Caki2 (cell line): ENCODE results near the gene DENND1C. TPM values are rescaled to one million over a fixed set of nuclear protein-coding genes. Genes with fewer than 3 reads are reported as not detected.

Experiments
- DNase-seq: peaks from one replicate; pipeline ENCODE4 v3.0.0-alpha.2; 2015; ENCODE audit warnings: low read depth
- in situ Hi-C: cut with HindIII; loops from 2 replicates; pipeline ENCODE4 v1.10.0; 2016; ENCODE audit warnings: low sequenced_read_pairs, low pct_unique_long_range_greater_than_20kb, mixed read lengths
- total RNA-seq: library from RNA; depleted of rRNA; stranded (reverse); fragments of >200 nt; shearing (Covaris generic); gene quantifications from 2 replicates; pipeline ENCODE4 v1.2.3, GENCODE V29; 2014; ENCODE audit warnings: low replicate concordance; rRNA removed

Gene DENND1C
- not detected in 2 replicates for total RNA-seq

DNA sequence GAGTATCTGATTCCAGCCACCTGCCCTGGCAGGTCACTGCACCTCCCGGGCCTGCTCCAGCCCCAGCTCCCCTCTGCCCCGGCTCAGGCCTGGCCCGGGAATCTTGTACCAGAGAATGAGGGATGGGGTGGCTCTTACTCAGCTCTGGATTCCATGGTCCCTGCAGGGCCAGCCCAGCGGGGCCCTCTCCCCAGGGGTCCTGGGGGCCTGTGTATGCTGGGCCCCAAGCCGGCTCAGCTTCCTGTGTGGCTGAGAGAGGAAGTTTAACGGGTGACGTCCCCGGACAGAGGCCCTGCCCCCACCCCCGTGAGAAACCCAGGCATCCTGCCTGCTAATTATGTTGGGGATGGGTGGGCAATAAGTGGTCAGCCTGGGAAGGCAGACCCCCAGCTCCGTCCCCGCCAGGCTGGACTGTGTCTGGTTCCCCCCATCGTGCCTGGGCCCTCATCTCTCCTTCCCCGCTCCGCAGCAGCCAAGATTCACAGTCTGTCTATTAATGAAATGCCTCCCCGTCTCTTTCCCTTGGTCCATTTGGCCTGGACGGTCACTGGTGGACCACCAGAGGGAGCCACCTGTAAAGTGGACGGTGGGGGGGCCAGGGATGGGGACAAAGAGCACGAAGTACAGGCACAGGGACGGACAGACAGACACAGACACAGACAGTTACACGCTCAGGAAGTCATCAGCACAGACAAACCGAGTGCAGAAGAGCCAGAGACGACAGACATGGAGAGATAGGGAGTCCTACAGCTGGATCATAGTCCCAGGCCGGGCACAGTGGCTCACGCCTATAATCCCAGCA is at the start of gene DENND1C:
DENND1C (minus strand) TSS at position 247 of the 802 bp plus-strand sequence; CDS start at position 155, 92 bp downstream.
- in situ Hi-C loops = no loop called here
- no peak for DNase-seq

GRCh38 chr19:6530386-6531162 is 49.0 kb upstream of the DENND1C start, which contains the start of gene TNFSF9:
TSS of gene TNFSF9 (plus strand) at chr19:6531026. CDS start at chr19:6531037, 11 bp downstream.
- peak; percentile 82 for DNase-seq
- in situ Hi-C loops = no loop called here

DNA sequence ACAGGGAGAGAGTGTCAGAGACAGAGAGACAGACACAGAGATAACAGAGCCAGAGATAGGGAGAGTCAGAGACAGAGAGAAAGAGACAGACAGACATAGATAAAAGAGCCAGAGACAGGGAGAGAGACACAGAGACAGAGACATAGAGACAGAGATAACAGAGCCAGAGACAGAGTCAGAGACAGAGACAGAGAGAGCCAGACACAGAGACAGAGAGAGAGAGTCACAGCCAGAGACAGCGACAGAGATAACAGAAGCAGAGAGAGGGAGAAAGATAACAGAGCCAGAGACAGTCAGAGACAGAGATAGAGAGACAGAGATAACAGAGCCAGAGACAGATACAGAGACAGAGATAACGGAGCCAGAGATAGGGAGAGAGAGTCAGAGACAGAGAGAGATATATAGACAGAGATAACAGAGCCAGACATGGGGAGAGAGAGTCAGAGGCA is 48.4 kb upstream of the DENND1C start:
- in situ Hi-C loops = no loop called here
- DNase-seq = no peak

- DNase-seq = no peak
- in situ Hi-C loops = no loop called here
Observed at GRCh38 chr19:6529351-6529750, 47.8 kb upstream of the DENND1C start.

DNA sequence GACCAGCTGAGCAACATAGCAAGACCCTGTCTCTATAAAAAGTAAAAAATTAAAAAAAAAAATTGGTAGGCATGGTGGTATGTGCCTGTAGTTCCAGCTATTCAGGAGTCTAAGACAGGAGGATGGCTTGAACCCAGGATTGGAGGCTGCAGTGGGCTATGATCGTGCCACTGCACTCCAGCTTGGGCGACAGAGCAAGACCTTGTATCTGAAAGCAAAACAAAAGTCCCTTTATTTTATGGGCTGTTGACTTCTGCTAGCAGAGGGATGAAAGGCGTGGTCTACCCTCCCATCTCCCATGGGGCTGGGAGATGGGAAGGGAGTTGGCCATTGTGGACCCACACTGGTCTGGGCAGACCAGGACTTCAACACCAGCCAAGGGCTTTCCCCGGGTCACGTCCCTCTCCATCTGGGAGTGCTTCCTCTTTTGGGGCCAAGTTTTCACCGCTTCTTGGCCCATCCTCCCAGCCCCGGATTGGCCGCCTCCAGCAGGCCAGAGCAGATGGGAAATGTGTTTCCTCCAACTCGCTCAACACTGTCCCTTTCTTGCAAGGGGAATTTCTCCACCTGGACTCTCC is 47.0 kb upstream of the DENND1C start:
- peak; percentile 88 for DNase-seq
- in situ Hi-C loops = no loop called here

GRCh38 chr19:6527893-6528543 is 46.4 kb upstream of the DENND1C start:
- in situ Hi-C loops = no loop called here
- peak; percentile 80 for DNase-seq

DNA sequence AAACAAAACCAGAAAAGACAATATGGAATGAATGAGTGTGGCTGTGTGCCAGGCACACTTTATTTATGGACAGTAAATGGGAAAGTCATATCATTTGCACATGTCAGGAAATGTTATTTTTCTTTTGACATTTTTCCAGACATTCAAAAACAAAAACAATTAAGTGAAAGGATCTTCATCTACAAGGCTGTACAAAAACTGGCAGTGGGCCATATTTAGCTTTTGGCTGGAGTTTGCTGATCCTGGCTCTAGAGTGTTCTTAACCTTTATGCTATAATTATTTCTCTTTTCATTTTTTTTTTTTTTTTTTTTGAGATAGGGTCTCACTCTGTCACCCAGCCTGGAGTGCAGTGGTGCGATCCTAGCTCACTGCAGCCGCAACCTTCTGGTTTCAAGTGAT is 42.7 kb upstream of the DENND1C start:
- DNase-seq = no peak
- in situ Hi-C loops = no loop called here

DNA sequence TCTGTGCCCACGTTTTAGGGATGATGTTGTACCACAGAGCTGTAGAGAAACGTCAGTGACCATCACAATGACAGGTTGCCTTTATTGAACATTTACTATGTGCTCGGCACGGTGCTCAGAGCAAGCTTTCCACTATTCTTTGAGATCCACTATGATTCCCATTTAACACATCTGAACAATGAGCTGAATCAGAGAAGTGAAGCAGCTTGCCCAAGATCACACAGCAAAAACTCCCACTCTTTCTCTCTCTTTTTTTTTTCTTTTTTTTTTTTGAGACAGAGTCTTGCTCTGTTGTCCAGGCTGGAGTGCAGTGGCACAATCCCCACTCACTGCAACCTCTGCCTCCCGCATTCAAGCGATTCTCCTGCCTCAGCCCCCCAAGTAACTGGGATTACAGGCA is 41.1 kb upstream of the DENND1C start:
- in situ Hi-C loops = no loop called here
- DNase-seq = no peak

GRCh38 chr19:6521718-6522646 is 40.4 kb upstream of the DENND1C start:
- in situ Hi-C loops = no loop called here
- DNase-seq = peak; percentile 89

DNA sequence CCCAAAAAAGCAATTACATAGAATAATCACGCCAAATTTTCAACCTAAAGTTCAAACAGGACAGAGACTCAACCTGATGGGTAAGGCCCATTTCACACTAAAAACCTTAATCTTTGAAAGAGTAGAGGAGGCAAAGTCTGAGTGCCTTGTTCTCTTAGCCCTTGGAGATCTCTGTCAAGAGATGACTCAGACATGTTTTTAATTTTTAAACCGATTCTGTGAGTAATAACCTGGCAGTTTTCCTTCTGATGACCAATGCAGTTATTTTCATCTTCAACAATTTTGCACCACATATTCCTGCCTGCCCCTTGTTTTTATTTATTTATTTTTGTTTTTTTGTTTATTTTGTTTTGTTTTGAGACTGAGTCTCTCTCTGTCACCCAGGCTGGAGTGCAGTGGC is 37.7 kb upstream of the DENND1C start:
- in situ Hi-C loops = no loop called here

GRCh38 chr19:6518145-6518911 is 36.7 kb upstream of the DENND1C start:
- DNase-seq = no peak
- in situ Hi-C loops = no loop called here

More for the DNA sequence above, 37.7 kb upstream of the DENND1C start:
- peak; percentile 76 for DNase-seq

DNA sequence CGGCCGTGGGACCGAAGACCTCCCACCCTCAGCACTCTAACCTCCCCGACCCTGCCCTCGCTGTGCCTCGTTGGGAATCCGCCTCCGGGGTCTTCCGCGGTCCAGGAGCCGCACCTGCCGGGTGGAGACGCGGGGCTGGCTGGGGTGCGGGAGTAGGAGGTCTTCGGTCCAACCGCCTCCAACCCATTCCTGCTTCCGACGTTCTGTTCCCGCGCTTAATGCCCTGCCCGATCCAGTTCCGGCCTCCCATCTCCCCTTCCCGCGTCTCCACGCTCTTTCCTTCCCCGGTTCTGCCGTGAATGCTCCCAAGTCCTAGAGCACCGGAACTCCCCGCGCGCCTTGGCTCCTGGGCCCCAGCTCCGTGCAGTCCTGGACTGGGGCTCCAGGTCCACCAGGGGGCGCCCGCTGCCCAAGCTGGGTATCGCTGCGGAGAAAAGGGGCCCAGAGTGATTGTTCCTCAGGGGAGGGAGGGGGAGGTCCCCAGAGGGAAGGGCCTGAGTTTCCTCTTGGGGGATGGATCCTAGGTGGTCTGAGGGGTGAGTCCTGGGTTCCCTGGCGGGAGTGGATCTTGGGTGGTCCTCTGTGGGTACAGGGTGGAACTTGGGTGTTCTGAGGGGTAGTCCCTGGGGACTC is 35.2 kb upstream of the DENND1C start:
- peak; percentile 80 for DNase-seq
- in situ Hi-C loops = no loop called here

DNA sequence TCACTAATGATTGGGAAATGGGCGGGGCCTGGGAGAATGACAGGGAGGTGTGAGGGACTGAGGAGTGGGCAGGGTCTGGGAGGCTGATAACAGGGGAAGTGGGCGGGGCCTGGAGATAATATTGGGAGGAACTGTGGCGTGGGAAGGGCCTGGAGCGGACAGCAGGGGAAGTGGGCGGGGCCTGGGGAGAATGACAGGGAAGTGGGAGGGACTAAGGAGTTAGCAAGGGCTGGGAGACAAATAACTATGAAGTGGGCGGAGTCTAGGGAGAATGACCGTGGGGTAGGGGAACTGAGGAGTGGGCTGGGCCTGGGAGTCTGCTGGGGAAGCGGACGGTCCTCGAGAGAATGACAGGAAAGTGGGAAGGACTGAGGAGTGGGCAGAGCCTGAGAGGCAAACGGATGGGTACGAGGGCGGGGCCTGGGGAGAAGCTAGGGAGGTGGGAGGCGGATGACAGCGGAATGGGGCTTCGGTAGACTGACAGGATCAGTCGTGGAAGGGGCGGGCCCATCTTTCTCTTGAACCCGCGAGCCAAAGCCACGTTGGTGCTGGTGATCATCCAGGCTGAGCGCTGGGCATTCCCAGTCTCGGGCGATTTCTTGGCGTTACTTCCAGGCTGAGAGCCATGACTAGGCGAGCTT is 34.6 kb upstream of the DENND1C start:
- peak; percentile 96 for DNase-seq
- in situ Hi-C loops = no loop called here

DNA sequence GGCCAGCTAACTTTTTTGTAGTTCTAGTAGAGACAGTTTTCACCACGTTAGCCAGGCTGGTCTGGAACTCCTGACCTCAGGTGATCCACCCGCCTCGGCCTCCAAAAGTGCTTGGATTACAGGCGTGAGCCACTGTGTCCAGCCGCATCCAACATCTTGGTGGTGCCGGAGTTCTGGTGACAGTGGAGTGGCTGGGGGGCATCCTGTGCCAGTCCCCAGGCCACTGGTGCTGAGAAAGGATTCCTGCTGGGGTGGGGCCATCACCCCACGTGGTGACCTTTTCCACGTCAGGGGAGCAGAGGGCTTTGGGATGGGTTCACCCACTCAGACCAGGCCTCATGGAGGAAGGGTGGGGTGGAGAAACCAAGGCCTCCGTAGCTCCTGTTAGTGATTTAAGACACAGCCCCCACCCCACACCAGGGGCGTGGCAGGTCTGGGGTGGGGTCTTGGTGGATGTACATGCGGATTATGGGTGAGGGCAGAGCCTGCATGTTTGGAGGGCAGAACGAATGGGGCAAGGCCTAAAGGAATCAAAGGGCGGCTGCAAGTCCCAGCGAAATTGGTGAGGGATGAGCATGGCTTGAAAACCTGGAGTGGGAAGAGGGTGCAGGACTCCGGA is 33.4 kb upstream of the DENND1C start:
- DNase-seq = no peak
- in situ Hi-C loops = no loop called here

DNA sequence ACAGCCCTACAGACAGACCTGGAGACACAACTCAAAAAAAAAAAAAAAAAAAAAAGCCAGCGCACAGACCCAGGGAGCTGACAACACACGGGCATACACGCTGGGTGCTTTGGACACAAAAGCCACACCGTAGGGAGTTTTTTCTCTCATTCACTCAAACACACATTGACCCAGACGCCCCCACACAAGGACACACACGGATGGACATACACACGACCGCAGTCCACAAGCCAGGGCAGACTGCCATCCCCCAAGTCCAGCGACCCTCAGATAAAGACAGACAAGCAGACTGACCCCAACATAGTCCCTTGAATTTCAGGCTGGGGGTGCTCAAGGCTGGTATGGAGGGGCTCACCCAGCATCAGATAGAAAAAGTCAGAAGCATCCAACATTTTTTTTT is 32.5 kb upstream of the DENND1C start:
- no peak for DNase-seq
- in situ Hi-C loops = no loop called here
